ENCODE measurements around the gene CHMP4A. TPM values are rescaled to one million over a fixed set of nuclear protein-coding genes. Genes with fewer than 3 reads are reported as not detected.

The CHMP4A gene
- total RNA-seq, 1 donor, result 13.8 TPM

- peak; percentile 35 for DNase-seq (ENCODE audit: low read depth)
- peak overlapping the region; percentile 84 for H3K4me3 ChIP-seq (ENCODE audit: low read depth, low read length)
- TF ChIP-seq CTCF (IDR thresholded peaks at IDR 0.05; ENCODE audit: insufficient read depth, low read depth, low read length), result no peak
Measured at GRCh38 chr14:24162093-24162492, 51.2 kb downstream of the CHMP4A start.

GRCh38 chr14:24160850-24161804, 52.2 kb downstream of the CHMP4A start, which contains the start of gene IRF9:
IRF9 (plus strand) TSS chr14:24161265; CDS start chr14:24162145, 880 bp downstream.
- TF ChIP-seq CTCF (IDR thresholded peaks at IDR 0.05; ENCODE audit: insufficient read depth, low read depth, low read length), result peak; percentile 88

GRCh38 chr14:24160499-24160849, 52.8 kb downstream of the CHMP4A start:
- H3K4me3 ChIP-seq (ENCODE audit: low read depth, low read length), result no peak overlapping the region
- TF ChIP-seq CTCF (IDR thresholded peaks at IDR 0.05; ENCODE audit: insufficient read depth, low read depth, low read length), result no peak
- no peak for DNase-seq (ENCODE audit: low read depth)

More at GRCh38 chr14:24160850-24161804, 52.2 kb downstream of the CHMP4A start, which contains the start of gene IRF9:
- peak; percentile 95 for DNase-seq (ENCODE audit: low read depth)
- peak within 1 kb of the TSS; percentile 84 for H3K4me3 ChIP-seq (ENCODE audit: low read depth, low read length)

GRCh38 chr14:24159777-24160498, 53.4 kb downstream of the CHMP4A start:
- no peak for TF ChIP-seq CTCF (IDR thresholded peaks at IDR 0.05; ENCODE audit: insufficient read depth, low read depth, low read length)
- no peak overlapping the region for H3K4me3 ChIP-seq (ENCODE audit: low read depth, low read length)
- DNase-seq (ENCODE audit: low read depth), result no peak

Small RNA genes lying within 50 kb of the gene (small RNA-seq; reads per million reads assigned to genes)
- gene AL136295.4, result not detected
- gene CHMP4A, result not detected
- gene IPO4, result 0.28 reads per million
- gene IRF9, result not detected
- gene MDP1, result not detected

Other genes with a start within 250 kb of the CHMP4A start
- gene DHRS4L2, start 224.6 kb downstream of the CHMP4A start, total RNA-seq, result 11.7 and 13.2 TPM in 2 replicates
- gene CARMIL3, start 161.5 kb downstream of the CHMP4A start, total RNA-seq, result not detected in 2 replicates
- gene CPNE6, start 141.9 kb downstream of the CHMP4A start, total RNA-seq, result not detected in 2 replicates
- gene PCK2, start 119.2 kb downstream of the CHMP4A start, total RNA-seq, result 13.0 and 33.2 TPM in 2 replicates
- gene DCAF11, start 98.7 kb downstream of the CHMP4A start, total RNA-seq, result 45.1 and 47.9 TPM in 2 replicates
- gene NRL, start 98.5 kb downstream of the CHMP4A start, total RNA-seq, result 0.86 and 1.3 TPM in 2 replicates
- gene FITM1, start 82.8 kb downstream of the CHMP4A start, total RNA-seq, result not detected in 2 replicates
- gene PSME1, start 77.3 kb downstream of the CHMP4A start, total RNA-seq, result 95.7 and 147 TPM in 2 replicates
- 9.9 and 17.4 TPM in 2 replicates for gene EMC9, start 71.9 kb downstream of the CHMP4A start, total RNA-seq
- gene PSME2, start 66.9 kb downstream of the CHMP4A start, total RNA-seq, result 141 and 151 TPM in 2 replicates
- gene RNF31, start 66.0 kb downstream of the CHMP4A start, total RNA-seq, result 37.4 and 38.0 TPM in 2 replicates
- gene IRF9, start 52.2 kb downstream of the CHMP4A start, total RNA-seq, result 67.6 and 96.7 TPM in 2 replicates
- gene REC8, start 41.4 kb downstream of the CHMP4A start, total RNA-seq, result 4.2 and 4.7 TPM in 2 replicates
- gene IPO4, start 24.7 kb downstream of the CHMP4A start, total RNA-seq, result 39.6 and 41.9 TPM in 2 replicates
- 64.4 and 96.3 TPM in 2 replicates for gene TM9SF1, start 18.0 kb downstream of the CHMP4A start, total RNA-seq
- gene TSSK4, start 7.8 kb downstream of the CHMP4A start, total RNA-seq, result under 0.01 and 0.32 TPM in 2 replicates
- gene MDP1, start 2.6 kb upstream of the CHMP4A start, total RNA-seq, result 8.6 and 15.5 TPM in 2 replicates
- gene NEDD8, start 18.9 kb upstream of the CHMP4A start, total RNA-seq, result 114 and 128 TPM in 2 replicates
- gene GMPR2, start 19.4 kb upstream of the CHMP4A start, total RNA-seq, result 76.7 and 87.7 TPM in 2 replicates
- gene TINF2, start 29.1 kb upstream of the CHMP4A start, total RNA-seq, result 43.2 and 60.9 TPM in 2 replicates
- 0.64 and 2.2 TPM in 2 replicates for gene TGM1, start 49.7 kb upstream of the CHMP4A start, total RNA-seq
- 25.8 and 28.1 TPM in 2 replicates for gene RABGGTA, start 58.1 kb upstream of the CHMP4A start, total RNA-seq
- 8.7 and 13.8 TPM in 2 replicates for gene DHRS1, start 86.3 kb upstream of the CHMP4A start, total RNA-seq
- gene NOP9, start 86.4 kb upstream of the CHMP4A start, total RNA-seq, result 24.5 and 29.4 TPM in 2 replicates
- gene CIDEB, start 94.5 kb upstream of the CHMP4A start, total RNA-seq, result 1.3 and 3.0 TPM in 2 replicates
- 3.9 and 6.8 TPM in 2 replicates for gene LTB4R2, start 96.7 kb upstream of the CHMP4A start, total RNA-seq
- gene LTB4R, start 98.0 kb upstream of the CHMP4A start, total RNA-seq, result 1.3 and 1.6 TPM in 2 replicates
- 4.2 and 18.1 TPM in 2 replicates for gene ADCY4, start 121.6 kb upstream of the CHMP4A start, total RNA-seq
- 0.32 and 3.9 TPM in 2 replicates for gene RIPK3, start 126.5 kb upstream of the CHMP4A start, total RNA-seq
- gene NFATC4, start 154.7 kb upstream of the CHMP4A start, total RNA-seq, result 56.4 and 68.2 TPM in 2 replicates
- 11.6 and 15.5 TPM in 2 replicates for gene NYNRIN, start 185.5 kb upstream of the CHMP4A start, total RNA-seq
- gene CBLN3, start 216.2 kb upstream of the CHMP4A start, total RNA-seq, result 1.7 and 2.3 TPM in 2 replicates
- 43.2 and 47.4 TPM in 2 replicates for gene KHNYN, start 216.5 kb upstream of the CHMP4A start, total RNA-seq
- gene SDR39U1, start 229.3 kb upstream of the CHMP4A start, total RNA-seq, result 9.5 and 13.5 TPM in 2 replicates